ENCODE measurements around the gene CYP24A1.

Gene CYP24A1

DNA sequence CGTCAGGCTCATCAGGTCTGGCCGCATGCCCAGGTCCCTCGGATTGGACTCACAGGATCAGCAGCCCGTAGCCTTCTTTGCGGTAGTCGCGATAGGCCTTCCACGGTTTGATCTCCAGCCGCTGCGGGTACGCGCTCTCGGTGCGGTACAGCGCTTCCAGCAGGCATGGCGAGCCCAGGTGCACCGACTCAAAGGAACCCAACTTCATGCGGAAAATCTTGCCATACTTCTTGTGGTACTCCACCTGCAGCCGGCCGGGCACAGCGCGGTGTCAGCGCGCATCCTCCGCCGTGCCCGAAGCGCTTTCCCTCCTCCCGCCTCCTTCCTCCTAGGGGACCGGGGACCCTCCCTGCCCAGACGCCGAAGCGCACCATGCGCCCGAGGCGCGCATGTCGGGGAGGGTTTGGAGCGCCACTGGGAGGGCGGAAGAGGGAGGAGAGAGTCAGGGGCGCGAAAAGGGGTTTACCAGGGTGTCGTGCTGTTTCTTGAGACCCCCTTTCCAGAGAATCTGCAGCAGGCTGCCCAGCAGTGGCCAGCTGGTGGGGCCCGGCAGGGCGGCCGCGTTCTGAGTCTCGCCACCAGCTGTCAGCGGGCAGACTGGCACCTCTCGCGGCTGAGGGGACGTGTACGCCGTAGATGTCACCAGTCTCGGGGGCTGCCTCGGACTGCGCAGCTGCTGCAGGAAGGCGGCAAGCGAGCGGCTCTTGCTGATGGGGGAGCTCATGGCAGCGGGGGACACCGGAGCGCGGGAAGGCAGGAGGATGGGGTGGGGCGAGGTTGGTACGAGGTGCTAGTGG, 732 bp downstream of the CYP24A1 start:
- DNase-seq = no peak

DNA sequence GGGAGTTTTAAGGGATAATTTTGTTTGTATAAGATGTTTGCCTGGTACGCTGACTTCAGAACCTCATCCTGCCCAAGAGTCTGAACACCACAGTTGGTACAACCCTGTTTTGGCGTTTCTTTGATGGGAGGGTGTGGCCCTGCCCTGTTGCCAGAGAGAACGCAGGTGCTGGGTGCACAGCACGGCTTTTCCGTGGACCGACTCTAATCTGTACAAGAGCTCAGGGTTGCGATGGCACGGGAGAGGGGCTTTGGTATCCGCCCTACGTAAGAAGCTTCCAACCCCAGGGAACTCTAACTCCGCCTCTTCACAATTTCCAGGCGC, 1.3 kb downstream of the CYP24A1 start:
- no peak for DNase-seq

- no peak for DNase-seq
These were observed 2.8 kb downstream of the CYP24A1 start for GRCh38 chr20:54170963-54171362.

DNA sequence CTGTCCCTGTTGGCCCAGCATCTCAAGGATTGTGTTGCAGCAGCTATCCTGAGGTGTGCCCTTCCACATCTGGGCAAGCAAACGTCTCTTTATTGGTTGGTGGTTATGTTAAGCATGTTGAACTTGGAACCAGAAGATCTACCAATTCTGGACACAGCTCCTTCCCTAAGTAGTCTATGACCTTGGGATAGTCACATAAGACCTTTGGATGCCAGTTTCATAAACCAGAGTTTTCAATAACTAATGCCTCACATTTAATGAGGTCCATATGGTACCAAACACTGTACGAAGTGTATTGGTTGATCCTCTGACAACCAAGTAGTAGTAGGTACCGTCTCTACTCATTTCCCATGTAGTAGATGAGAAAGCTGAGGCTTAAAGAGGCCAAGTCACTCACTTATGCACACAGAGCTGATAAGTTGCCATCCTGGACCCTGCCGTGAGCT, 3.7 kb downstream of the CYP24A1 start:
- DNase-seq = no peak

GRCh38 chr20:54168961-54169862, 4.6 kb downstream of the CYP24A1 start:
- no peak for DNase-seq

GRCh38 chr20:54167909-54168872, 5.6 kb downstream of the CYP24A1 start:
- no peak for DNase-seq

- no peak for DNase-seq
These were observed 6.7 kb downstream of the CYP24A1 start for GRCh38 chr20:54166987-54167662.

GRCh38 chr20:54165803-54166202, 8.0 kb downstream of the CYP24A1 start:
- DNase-seq = no peak

DNA sequence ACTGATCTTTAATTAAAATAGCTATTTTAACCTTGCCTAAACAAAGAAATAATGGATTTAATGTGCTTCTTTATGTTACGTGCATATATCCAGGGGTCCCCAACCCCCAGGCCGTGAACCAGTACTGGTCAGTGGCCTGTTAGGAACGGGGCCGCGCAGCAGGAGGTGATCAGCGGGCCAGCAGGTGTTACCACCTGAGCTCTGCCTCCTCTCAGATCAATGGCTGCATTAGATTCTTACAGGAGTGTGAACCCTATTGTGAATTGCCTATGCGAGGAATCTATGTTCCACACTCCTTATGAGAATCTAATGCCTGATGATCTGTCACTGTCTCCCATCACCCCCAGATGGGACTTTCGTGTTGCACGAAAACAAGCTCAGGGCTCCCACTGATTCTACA, 8.8 kb downstream of the CYP24A1 start:
- no peak for DNase-seq

GRCh38 chr20:54163402-54163801, 10.4 kb downstream of the CYP24A1 start:
- DNase-seq = no peak

- DNase-seq = no peak
These were observed 11.3 kb downstream of the CYP24A1 start for GRCh38 chr20:54162378-54163009.

GRCh38 chr20:54161821-54162149, 12.0 kb downstream of the CYP24A1 start:
- no peak for DNase-seq

DNA sequence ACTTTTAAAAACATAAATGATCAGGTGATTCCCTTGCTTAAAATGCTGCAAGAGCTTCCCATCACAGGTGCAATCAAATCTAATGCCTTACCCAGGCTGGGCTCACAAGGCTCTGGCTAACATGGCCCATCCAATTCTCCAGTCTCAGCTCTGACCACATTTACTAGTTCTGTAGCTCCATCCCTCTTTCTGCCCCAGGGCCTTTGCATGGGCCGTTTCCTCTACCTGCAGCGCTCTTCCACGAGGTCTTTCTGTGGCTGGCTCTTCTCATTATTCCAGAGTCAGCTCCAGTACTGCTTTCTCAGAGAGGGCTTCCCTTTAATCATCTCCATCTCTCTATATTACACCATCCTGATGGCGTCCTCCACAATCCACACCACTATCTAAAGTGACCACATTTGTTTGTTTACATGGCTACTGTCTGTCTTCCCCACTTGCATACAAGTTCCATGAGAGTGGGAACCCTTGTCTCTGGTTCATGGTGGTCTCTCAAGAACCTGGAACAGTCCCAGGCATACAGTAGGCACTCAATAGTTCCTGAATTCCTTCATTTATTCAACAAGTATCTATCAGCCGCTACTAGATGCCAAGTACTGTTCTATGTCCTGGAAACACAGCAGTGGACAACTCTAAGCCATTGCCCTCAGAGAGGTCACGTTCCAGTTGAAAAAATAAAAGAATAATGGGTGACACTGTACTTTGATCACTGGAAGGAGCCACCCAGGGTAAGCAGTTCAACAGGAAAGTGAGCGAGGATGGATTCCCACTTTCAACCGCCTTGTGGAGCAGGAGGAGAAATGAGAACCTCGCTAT, 12.6 kb downstream of the CYP24A1 start:
- no peak for DNase-seq

DNA sequence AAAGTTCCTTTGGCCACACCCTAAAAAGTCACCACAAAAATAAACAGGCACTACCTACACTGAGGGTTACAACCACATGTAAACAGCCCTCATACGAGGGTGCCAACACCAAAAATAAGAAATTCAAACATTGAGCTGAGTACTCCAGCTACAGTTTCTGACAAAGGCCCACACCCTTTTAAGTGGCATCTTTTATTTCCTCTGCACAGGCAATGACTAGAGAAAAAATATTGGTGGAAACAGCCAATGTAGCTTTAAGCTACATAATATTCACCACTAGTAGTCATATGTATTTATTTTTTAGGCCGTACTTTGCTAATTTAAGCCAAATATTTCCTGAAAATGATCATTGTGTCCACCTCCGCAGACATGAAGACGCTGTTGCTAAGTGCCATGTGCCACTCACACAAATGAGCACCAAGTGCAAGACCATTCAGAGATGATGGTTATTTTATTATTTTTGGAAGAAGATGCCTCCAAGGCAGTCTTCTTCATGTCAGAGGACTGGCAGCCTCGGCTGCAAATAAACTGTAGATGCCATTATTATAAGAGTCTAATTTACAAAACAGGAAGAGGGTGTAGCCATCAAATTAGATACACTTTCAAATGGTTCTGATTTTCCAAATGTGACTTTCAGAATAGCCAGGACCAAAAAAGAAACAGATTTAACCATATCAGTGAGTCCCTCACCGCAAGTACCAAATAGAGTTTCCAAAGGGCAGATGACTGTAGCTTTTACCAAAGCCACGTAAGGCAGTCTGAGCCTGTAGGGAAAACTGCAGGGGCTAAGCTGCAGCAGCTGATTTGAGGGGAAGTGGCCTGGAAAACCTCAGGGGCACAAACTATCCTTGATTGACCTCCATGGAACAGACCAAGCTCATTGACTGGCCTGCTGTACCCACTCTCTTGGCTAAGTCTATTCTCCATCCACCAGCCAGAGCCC, 13.4 kb downstream of the CYP24A1 start:
- DNase-seq = no peak

DNA sequence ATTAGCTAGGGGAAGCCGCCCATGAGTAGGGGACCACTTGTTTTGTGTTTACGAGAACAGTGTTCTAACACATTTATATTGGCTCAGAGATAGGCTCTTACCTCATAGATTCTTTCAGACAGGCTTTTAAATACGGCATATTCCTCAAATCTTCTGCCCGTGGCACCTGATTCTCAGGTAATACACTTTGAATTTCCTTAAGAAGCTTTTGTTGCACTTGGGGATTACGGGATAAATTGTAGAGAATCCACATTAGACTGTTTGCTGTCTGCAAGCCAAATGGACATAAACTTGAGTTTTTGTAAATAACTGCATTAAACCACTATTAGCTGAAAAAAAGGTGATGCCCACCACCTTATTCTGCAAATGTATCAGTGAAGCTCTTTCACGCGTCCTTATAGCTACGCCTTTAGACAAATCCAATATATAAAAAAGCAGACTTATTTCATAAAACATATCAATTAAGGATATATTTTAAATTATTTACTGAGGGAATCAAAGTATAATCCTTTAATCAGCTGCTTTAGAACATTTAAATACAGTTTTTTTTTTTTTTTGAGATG, 14.8 kb downstream of the CYP24A1 start:
- DNase-seq = no peak

DNA sequence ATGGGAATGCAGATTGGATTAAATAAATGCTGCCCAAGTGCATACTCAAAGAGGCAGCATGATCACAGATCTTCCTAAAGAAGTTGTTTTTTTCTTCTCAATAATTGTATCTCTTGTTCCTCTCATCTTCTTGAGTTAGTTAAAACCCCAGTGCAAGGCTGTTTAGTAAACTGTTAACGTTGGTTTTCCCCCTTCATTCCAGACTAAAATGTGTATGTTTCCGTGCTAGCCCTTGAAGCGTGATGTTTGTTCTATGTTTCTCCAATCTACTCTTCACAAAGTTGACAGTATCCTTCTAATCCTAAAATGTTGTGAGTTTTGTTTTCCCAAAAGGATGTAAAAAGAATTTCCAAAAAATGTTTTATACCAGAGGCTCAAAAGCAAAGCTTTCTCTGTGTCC, 15.6 kb downstream of the CYP24A1 start:
- no peak for DNase-seq

- DNase-seq = no peak
These were observed 16.6 kb downstream of the CYP24A1 start for GRCh38 chr20:54156981-54157835.

DNA sequence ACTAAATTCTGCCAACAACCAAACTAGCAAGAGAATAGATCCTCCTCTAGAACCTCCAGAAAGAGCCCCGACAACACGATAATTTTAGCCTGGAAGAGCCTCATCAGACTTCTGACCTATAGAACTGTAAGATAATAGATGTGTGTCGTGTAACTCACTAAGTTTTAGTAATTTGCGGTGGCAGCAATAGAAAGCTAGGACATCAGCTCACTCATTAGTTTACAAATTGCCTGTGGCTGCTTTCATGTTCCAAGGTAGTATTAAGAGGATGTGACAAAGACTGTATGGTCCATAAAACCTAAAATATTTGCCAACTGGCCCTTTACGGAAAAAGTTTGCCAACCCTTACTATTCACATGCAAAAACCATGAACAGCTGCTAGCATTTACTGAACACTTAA, 17.3 kb downstream of the CYP24A1 start:
- DNase-seq = no peak

Data from activated naive CD4-positive, alpha-beta T cell treated with Interleukin-2 at 50 U/mL for 16 hours (primary cell).